GM21526 (cell line): ENCODE data around the gene CRCP.
"Not testable (repeated sequence)": the region's sequence is repeated elsewhere in the genome, so short reads cannot be mapped to it uniquely, and the experiment has no call there.

Experiments used
- ATAC-seq: cut with Tn5 transposase; IDR thresholded peaks from one replicate; pipeline ENCODE4 v1.9.1; 2021; ENCODE audit warnings: moderate library complexity; ENCODE audit not compliant: unreplicated experiment, low FRiP score

Gene CRCP

GRCh38 chr7:66152371-66153191, 37.9 kb downstream of the CRCP start:
- no peak for ATAC-seq

DNA sequence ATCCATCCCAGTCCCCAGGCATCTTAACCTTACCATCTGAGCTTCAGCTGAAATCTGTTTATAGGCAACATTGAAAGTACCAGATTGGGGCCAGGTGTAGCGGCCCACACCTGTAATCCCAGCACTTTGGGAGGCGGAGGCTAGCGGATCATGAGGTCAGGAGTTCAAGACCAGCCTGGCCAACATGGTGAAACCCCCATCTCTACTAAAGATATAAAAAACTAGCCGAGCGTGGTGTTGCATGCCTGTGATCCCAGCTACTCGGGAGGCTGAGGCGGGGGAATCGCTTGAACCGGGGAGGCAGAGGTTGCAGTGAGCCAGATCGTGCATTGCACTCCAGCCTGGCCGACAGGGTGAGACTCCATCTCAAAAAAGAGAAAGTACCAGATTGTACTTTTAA, 39.0 kb downstream of the CRCP start:
- no peak for ATAC-seq

- ATAC-seq: not testable (repeated sequence)
Measured at GRCh38 chr7:66156035-66156434, 41.4 kb downstream of the CRCP start.

- ATAC-seq: no peak
Measured at GRCh38 chr7:66157060-66157459, 42.4 kb downstream of the CRCP start.

DNA sequence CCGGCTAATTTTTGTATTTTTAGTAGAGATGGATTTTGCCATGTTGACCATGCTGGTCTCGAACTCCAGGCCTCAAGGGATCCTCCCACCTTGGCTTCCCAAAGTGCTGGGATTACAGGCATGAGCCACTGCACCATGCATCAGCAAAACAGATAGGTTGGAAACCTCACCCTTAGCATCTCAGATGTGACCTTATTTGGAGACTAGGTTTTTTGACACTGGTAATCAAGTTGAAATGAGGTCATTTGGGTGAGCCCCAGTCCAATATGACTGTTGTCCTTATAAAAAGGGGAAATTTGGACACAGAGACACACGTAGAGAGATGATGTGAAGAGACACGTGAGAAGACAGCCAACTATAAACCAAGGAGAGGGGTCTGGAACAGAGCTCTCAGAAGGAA, 48.0 kb downstream of the CRCP start:
- no peak for ATAC-seq

- ATAC-seq: no peak
Measured at GRCh38 chr7:66163186-66163610, 48.6 kb downstream of the CRCP start.

DNA sequence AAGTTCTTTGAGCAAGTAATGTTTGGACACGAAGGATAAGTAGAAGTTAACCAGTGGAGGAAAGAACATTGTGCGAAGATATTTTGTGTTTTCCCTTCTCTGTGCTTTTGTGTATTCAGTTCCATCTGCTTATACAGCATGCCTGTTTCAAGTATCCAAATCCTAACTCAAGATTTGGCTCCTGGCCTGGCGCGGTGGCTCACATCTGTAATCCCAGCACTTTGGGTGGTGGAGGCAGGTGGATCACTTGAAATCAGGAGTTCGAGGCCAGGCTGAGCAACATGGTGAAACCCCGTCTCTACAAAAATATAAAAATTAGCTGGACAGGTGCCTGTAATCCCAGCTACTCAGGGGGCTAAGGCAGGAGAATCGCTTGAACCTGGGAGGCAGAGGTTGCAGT, 49.7 kb downstream of the CRCP start:
- ATAC-seq: no peak

DNA sequence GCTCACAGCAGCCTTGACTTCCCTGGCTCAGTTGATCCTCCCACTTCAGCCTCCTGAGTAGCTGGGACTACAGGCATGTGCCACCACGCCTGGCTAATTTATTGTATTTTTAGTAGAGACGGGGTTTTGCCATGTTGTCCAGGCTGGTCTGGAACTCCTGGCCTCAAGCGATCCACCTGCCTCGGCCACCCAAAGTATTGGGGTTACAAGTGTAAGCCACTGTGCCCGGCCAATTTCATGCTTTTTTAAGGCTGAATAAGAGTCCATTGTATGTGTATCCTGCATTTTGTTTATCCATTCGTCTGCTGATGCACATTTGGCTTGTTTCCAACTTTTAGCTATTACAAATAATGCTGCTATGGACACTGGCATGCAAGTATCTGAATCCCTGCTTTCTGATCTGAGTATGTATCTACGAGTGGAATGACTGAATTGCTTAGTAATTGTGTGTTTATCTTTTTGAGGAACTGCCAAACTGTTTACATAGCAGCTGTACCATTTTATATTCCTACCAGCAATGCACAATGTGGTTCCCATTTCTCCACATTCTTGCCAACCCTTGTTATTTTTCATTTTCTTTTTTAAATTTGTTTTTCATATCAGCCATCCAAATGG, 53.2 kb downstream of the CRCP start:
- ATAC-seq: no peak

GRCh38 chr7:66169616-66170015, 55.0 kb downstream of the CRCP start:
- ATAC-seq: no peak

GRCh38 chr7:66170309-66171231, 55.9 kb downstream of the CRCP start:
- no peak for ATAC-seq

GRCh38 chr7:66172536-66173401, 58.1 kb downstream of the CRCP start:
- ATAC-seq: not testable (repeated sequence)

- ATAC-seq: no peak
Measured at GRCh38 chr7:66173856-66174255, 59.2 kb downstream of the CRCP start.

- ATAC-seq: not testable (repeated sequence)
Measured at GRCh38 chr7:66175006-66175405, 60.4 kb downstream of the CRCP start.

DNA sequence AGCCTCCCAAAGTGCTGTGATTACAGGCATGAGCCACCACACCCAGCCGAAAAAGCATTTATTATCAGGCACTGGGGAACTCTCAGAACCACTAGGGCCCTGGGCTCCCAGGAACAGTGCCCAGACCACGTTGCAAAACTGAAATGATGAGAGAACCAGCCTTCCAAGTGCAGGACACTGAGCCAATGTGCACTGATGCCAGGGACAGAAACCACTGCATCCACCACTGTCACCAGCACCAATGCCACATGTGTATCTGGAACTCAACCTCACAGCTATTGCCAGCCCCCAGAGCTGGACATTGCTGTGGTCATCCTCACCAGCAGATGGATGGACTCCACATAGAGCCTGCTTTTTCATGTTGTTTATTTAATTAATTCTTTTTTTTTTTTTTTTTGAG, 62.3 kb downstream of the CRCP start:
- no peak for ATAC-seq

- no peak for ATAC-seq
Measured at GRCh38 chr7:66178258-66178657, 63.6 kb downstream of the CRCP start.

- no peak for ATAC-seq
Measured at GRCh38 chr7:66181329-66181728, 66.7 kb downstream of the CRCP start.

- no peak for ATAC-seq
Measured at GRCh38 chr7:66181845-66182244, 67.2 kb downstream of the CRCP start.

DNA sequence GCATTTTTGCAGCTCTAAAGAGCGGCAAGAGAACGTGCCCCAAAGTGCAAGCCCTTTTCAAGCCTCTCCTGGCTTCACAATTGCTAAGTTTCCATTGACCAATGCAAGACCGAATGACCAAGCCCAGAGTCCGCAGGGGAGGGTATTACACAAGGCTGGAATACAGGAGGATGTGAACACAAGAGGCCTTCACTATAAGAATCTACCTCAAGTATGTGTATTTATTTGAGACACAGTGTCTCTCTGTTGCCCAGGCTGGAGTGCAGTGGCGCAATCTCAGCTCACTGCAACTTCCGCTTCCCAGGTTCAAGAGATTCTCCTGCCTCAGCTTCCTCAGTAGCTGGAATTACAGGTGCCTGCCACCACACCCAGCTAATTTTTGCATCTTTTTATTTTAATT, 68.3 kb downstream of the CRCP start:
- no peak for ATAC-seq

GRCh38 chr7:66183700-66184099, 69.1 kb downstream of the CRCP start:
- ATAC-seq: no peak

DNA sequence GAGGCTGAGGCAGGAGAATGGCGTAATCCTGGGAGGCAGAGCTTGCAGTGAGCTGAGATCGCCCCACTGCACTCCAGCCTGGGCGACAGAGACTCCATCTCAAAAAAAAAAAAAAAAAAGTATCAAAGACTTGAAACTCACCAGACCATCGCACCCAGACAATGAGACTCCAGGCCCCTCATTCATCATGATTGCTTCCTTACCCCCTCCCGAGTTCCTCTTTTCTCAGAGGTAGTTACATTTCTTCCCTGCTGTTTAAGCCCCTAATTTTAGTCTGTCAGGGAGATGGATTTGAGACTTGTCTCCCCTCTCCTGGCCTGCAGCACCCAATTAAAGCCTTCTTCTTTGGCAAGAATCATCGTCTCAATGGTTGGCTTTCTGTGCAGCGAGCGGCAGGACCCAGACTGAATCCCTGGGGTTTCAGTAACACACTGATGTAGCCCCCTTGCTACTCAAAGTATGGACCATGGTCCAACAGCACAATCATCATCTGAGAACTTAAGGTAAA, 71.1 kb downstream of the CRCP start:
- no peak for ATAC-seq
